ENCODE measurements around the gene NUDT22.

The NUDT22 gene

DNA sequence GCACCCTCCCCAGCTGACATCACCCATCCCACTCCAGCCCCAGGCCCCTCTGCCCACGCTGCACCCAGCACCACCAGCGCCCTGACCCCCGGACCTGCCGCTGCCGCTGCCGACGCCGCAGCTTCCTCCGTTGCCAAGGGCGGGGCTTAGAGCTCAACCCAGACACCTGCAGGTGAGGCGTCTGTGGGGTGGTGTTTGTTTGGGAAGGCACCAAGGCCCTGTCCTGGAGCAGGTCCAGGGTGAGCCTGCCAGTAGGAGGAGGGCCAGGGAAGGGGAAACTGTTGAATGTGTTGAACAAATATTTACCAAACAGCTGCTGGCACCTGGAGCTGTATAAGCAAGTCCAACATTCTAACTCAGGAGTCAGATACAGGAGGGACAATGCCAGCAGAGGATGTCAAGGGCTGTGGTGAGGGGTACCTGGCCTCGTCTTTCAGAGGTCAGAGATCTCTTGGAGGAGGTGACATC is 11.4 kb downstream of the NUDT22 start:
- DNase-seq (ENCODE audit: low read depth), result no peak
- TF ChIP-seq, protein P1, sequence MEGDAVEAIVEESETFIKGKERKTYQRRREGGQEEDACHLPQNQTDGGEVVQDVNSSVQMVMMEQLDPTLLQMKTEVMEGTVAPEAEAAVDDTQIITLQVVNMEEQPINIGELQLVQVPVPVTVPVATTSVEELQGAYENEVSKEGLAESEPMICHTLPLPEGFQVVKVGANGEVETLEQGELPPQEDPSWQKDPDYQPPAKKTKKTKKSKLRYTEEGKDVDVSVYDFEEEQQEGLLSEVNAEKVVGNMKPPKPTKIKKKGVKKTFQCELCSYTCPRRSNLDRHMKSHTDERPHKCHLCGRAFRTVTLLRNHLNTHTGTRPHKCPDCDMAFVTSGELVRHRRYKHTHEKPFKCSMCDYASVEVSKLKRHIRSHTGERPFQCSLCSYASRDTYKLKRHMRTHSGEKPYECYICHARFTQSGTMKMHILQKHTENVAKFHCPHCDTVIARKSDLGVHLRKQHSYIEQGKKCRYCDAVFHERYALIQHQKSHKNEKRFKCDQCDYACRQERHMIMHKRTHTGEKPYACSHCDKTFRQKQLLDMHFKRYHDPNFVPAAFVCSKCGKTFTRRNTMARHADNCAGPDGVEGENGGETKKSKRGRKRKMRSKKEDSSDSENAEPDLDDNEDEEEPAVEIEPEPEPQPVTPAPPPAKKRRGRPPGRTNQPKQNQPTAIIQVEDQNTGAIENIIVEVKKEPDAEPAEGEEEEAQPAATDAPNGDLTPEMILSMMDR (conservative IDR thresholded peaks at IDR 0.05; ENCODE audit: control insufficient read depth, insufficient read depth, low read depth, low read length), result no peak

GRCh38 chr11:64238076-64238475 is 12.0 kb downstream of the NUDT22 start:
- TF ChIP-seq, protein P1 (conservative IDR thresholded peaks at IDR 0.05; ENCODE audit: control insufficient read depth, insufficient read depth, low read depth, low read length), result no peak
- no peak overlapping the region for H3K4me3 ChIP-seq (ENCODE audit: control insufficient read depth, low read depth, low read length)
- DNase-seq (ENCODE audit: low read depth), result no peak

More for the DNA sequence above, 11.4 kb downstream of the NUDT22 start:
- no peak overlapping the region for H3K4me3 ChIP-seq (ENCODE audit: control insufficient read depth, low read depth, low read length)

DNA sequence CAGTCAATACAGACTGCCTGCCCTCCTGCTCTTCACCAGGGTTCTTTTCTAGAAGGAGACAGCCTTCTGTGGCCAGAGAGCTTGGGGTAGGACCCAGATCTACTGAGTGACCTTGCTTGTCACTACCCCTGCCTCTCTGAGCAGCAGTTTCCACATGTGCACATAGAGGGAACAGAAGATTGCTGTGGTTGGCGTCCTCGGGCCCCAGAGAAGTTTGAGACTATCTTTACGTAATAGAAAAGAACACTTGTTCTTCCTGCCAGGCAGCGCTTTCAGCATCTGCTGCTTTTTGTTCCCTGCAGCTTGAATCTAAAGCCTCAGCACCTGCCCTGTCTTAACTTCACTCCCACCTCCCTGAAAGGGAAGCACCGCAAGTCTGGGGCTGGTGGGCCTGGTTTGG is 12.9 kb downstream of the NUDT22 start:
- H3K4me3 ChIP-seq (ENCODE audit: control insufficient read depth, low read depth, low read length), result no peak overlapping the region
- TF ChIP-seq, protein P1 (conservative IDR thresholded peaks at IDR 0.05; ENCODE audit: control insufficient read depth, insufficient read depth, low read depth, low read length), result no peak
- no peak for DNase-seq (ENCODE audit: low read depth)

DNA sequence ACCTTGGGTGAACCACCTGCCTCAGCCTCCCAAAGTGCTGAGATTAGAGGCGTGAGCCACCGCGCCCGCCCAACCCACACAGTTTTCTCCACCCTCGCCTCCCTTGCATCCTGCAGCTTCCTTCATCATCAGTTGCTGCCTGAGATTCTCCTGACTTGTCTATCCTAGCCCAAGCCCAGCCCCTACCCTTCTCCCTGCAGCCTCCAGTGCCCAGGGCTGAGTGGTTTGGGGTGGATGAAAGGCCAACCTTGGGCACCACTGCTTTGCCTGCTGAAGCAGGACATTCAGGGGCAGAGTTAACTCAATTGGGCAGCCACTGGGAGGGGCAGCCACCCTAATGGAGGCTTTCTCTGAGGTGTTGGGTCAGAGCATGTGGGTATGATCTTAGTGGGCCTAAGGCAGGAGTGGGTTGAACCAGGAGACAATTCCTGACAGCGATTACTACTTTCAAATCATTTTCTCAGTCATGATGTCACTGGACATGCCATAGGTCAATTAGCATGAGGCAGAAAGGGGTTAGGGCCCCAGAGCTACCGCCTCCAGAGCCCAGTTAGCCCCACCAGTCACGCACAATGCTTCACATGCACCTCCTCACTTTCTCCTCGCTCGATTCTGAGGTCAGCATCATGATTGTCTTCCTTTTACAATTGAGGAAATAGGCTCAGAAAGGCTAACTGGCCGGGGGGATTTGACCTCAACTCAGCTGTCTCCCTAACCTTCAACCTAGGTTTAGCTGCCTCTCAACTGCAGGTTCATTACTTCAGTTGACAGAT is 13.8 kb downstream of the NUDT22 start:
- no peak for DNase-seq (ENCODE audit: low read depth)
- peak overlapping the region; percentile 62 for H3K4me3 ChIP-seq (ENCODE audit: control insufficient read depth, low read depth, low read length)
- TF ChIP-seq, protein P1 (conservative IDR thresholded peaks at IDR 0.05; ENCODE audit: control insufficient read depth, insufficient read depth, low read depth, low read length), result no peak

DNA sequence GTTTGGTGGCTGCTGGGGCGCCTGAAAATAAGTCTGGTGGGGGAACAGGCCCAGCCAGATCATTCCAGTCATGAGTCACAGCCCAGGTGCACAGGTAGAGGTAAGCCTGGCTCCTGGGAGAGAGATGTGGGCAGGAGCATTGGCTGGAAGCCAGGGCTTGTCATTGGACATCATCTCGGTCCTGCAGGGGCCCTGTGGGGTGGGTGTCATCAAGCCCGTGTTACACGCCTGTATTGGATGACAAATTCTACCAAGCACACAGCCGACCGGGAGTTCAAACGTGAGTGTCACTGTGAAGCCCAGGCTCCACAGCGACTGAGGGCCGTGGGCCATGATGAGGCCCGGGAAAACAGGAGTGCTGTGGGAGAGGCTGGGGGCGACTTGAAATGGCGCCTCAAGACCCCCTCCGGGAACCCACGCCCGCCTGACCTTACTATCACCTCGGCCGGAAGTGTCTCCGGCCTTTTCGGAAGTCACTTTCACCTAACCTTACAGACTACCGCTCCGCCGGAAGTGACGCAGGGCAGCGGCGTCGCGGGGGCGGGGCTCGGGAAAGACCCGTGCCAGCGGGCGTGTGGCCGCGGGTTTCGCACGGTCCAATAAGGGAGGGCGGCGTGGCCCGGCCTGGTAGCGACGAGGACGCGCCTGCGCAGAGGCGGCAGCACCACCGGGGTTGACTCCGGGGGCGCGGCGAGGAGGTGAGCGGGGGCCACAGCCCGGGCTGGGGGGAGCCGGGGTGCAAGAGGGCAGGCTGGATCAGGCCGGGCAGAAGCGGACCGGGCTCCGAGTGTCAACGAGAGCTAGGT is 14.6 kb downstream of the NUDT22 start, which contains the start of gene FKBP2:
TSS of gene FKBP2 (plus strand) at position 661 of the 806 bp plus-strand sequence. CDS start 1,293 bp downstream, outside the sequence.
- peak; percentile 94 for DNase-seq (ENCODE audit: low read depth)
- peak within 1 kb of the TSS; percentile 77 for H3K4me3 ChIP-seq (ENCODE audit: control insufficient read depth, low read depth, low read length)
- TF ChIP-seq, protein P1 (conservative IDR thresholded peaks at IDR 0.05; ENCODE audit: control insufficient read depth, insufficient read depth, low read depth, low read length), result no peak

DNA sequence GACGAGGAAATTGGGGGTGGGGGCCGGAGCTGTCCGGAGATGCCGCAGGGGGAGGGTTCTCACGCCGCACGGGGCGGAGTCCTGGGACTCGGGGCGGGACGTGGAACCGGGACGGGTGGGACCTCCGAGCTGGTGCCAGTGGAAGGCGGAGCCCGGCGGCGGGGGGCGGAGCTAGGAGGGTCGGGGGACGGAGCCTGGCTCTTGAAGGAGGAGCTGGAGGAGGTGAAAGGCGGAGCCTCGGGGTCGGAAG is 15.1 kb downstream of the NUDT22 start:
- peak; percentile 99 for DNase-seq (ENCODE audit: low read depth)
- peak overlapping the region; percentile 77 for H3K4me3 ChIP-seq (ENCODE audit: control insufficient read depth, low read depth, low read length)
- TF ChIP-seq, protein P1 (conservative IDR thresholded peaks at IDR 0.05; ENCODE audit: control insufficient read depth, insufficient read depth, low read depth, low read length), result no peak

Data from fibroblast of mammary gland (primary cell).